Transverse colon (tissue), 4 donors: ENCODE measurements around the gene SYNE2. TPM values are rescaled to one million over a fixed set of nuclear protein-coding genes. Genes with fewer than 3 reads are reported as not detected.
"Not testable (repeated sequence)": the region's sequence is repeated elsewhere in the genome, so short reads cannot be mapped to it uniquely, and the experiment has no call there.

Source experiments
- DNase-seq: peaks from one replicate; pipeline ENCODE4 v3.0.0-alpha.2; 2019
- H3K27ac ChIP-seq, 4 donors: fragments of 200-600 bp; sonication (generic); 2 replicates each; pipeline ENCODE4 v1.5.1; 2016 to 2018; ENCODE audit warnings: inconsistent platforms in 4 of 4
- H3K27me3 ChIP-seq: fragments of 200-600 bp; sonication (generic); 2 replicates; pipeline ENCODE4 v1.5.1; 2017; ENCODE audit warnings: inconsistent platforms
- H3K36me3 ChIP-seq, 4 donors: fragments of 200-600 bp; sonication (generic); 2 replicates each; pipeline ENCODE4 v1.5.1; 2017 to 2019; ENCODE audit warnings: inconsistent platforms in 4 of 4
- H3K4me1 ChIP-seq, 4 donors: fragments of 200-600 bp; sonication (generic); 2 replicates each; pipeline ENCODE4 v1.5.1; 2017 to 2020; ENCODE audit warnings: inconsistent platforms in 4 of 4
- H3K4me3 ChIP-seq, 4 donors: fragments of 200-600 bp; sonication (generic); 1 replicate in 1 of 4; 2 replicates in 3 of 4; pipeline versions ENCODE4 v1.5.1 to v1.6.1; 2017 to 2019; ENCODE audit warnings: inconsistent platforms in 4 of 4
- H3K9me3 ChIP-seq, 2 donors: fragments of 200-600 bp; sonication (generic); 2 replicates each; pipeline ENCODE4 v1.5.1; 2017 to 2019; ENCODE audit warnings: inconsistent platforms in 2 of 2
- CTCF ChIP-seq, 5 experiments: fragments of 200-600 bp in 3 of 5; fragments of 450-650 bp in 2 of 5; sonication (generic) in 3 of 5; IDR thresholded peaks; 1 replicate in 2 of 5; 2 replicates in 3 of 5; pipeline ENCODE4 v1.5.1; 2016 to 2017; ENCODE audit warnings: antibody characterized with exemption in 5 of 5, inconsistent platforms in 3 of 5, mild to moderate bottlenecking in 2 of 5, moderate library complexity in 1 of 5
- EP300 ChIP-seq: sonication (generic); formaldehyde crosslinking; IDR thresholded peaks from one replicate; pipeline ENCODE4 v1.6.1; 2017; ENCODE audit warnings: antibody characterized with exemption, low read depth
- POLR2A ChIP-seq: fragments of 450-650 bp; IDR thresholded peaks from one replicate; pipeline ENCODE4 v1.6.1; 2016; ENCODE audit warnings: antibody characterized with exemption, mild to moderate bottlenecking, moderate library complexity
- POLR2AphosphoS5 ChIP-seq, 3 donors: sonication (generic); formaldehyde crosslinking; IDR thresholded peaks; one replicate each; pipeline ENCODE4 v1.6.1; 2016; ENCODE audit warnings: antibody characterized with exemption in 3 of 3
- WGBS, 2 donors: methylation state at CpG; one replicate each; pipeline ENCODE4 v1.1.5; 2018; ENCODE audit warnings: low coverage in 1 of 2; 5-methylcytosine and 5-hydroxymethylcytosine counted together
- in situ Hi-C, 4 donors: fragments of 200-750 bp; cut with MboI; loops; one replicate each; pipeline versions ENCODE4 v1.15.0 to v1.15.1; 2017; ENCODE audit warnings: low sequenced_read_pairs in 3 of 4, low pct_ligation_motif_present in 1 of 4, low pct_unique_long_range_greater_than_20kb in 1 of 4
- intact Hi-C: fragments of 100-400 bp; cut with DNase I; formaldehyde crosslinking; loops from one replicate; pipeline ENCODE4 v1.15.1; 2023; ENCODE audit warnings: low total_unique reads
- total RNA-seq, 4 donors: library from RNA; depleted of rRNA; stranded (reverse); fragments of >200 nt; gene quantifications; one replicate each; pipeline ENCODE4 v1.1.0, GENCODE V29; 2016

Gene SYNE2
- total RNA-seq, 4 donors from 2014 or later = 242 to 491 (median 304) TPM

DNA sequence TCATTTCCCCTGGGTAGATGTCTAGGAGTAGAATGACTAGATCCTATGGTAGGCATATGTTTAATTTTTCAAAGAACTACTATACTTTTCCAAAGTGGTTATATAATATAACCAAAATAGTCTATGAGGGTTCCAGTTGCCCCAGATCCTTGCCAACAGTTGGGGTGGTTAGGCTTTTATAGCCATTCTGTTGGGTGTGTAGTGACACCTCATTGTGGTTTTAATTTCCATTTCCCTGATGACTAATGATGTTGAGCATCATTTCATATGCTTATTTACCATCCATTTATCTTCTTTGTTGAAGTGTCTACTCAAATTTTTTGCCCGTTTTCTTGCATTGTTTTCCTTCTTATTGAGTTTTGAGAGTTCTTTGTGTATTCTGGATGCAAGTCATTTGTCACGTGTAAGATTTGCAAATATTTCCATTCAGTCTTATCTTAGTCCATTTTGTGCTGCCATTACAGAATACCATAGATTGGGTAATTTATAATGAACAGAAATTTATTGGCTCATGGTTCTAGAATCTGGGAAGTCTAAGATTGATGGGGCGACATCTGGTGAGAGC is 4.7 kb downstream of the SYNE2 start:
- WGBS, 2 donors = 94 to 95% methylated on average over 3 of the region's 3 CpGs
- Histone ChIP-seq H3K9me3 (no peaks in the 10 kb centered on the region), H3K4me3 (no peak overlapping the region), H3K27me3 (no peaks in the 10 kb centered on the region), H3K27ac (no peak overlapping the region), H3K36me3 (no peaks in the 10 kb centered on the region), H3K4me1 (peaks cover 6 to 15% (median 10%) of the 10 kb centered on the region in 4 donors)
- DNase-seq = no peak
- TF ChIP-seq POLR2AphosphoS5 (IDR thresholded peaks at IDR 0.05) (no peak), POLR2A (no peak), EP300 (no peak), CTCF (IDR thresholded peaks at IDR 0.05) (no peak)
- intact Hi-C loops = loop anchor here (10.0 kb wide), 1 partner anchor 47 kb away; no protein-coding TSS in a partner anchor
- in situ Hi-C loops = no loop called here

- Histone ChIP-seq H3K4me3 (no peak overlapping the region), H3K4me1 (peaks cover 0 to 17% (median 10%) of the 10 kb centered on the region in 4 donors), H3K27ac (no peak overlapping the region), H3K27me3 (no peaks in the 10 kb centered on the region), H3K36me3 (no peaks in the 10 kb centered on the region), H3K9me3 (no peaks in the 10 kb centered on the region)
- intact Hi-C loops = no loop called here
- in situ Hi-C loops = no loop called here
- TF ChIP-seq POLR2A (no peak), EP300 (no peak), POLR2AphosphoS5 (IDR thresholded peaks at IDR 0.05) (no peak), CTCF (IDR thresholded peaks at IDR 0.05) (no peak)
- WGBS, 2 donors = 0 to 7% methylated on average over 1 of the region's 1 CpG
- DNase-seq = no peak
Observed at GRCh38 chr14:63860146-63860545, 7.3 kb downstream of the SYNE2 start.

DNA sequence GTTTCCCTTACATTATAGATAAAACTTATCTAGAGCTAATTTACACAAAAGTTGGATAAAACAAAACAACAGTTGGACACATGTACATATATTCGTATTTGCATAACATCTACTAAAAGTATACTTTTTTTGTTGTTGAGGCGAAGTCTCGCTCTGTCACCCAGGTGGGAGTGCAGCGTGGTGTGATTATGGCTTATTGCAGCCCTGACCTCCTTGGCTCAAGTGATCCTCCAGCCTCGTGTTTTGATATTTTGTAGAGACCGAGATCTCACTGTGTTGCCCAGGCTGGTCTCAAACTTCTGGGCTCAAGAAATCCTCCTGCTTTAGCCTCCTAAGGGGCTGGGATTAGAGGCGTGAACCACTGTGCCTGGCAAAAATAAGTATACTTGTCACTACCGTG is 9.4 kb downstream of the SYNE2 start:
- Histone ChIP-seq H3K9me3 (no peaks in the 10 kb centered on the region), H3K27me3 (no peaks in the 10 kb centered on the region), H3K36me3 (no peaks in the 10 kb centered on the region), H3K4me3 (no peak overlapping the region), H3K4me1 (peaks cover 4 to 23% (median 9%) of the 10 kb centered on the region in 4 donors), H3K27ac (no peak overlapping the region)
- TF ChIP-seq CTCF (IDR thresholded peaks at IDR 0.05) (no peak), POLR2A (no peak), EP300 (no peak)
- DNase-seq = no peak
- 88 to 92% methylated on average over 7 to 8 of the region's 8 CpGs for WGBS, 2 donors
- in situ Hi-C loops (no loop called here), intact Hi-C loops (no loop called here)

DNA sequence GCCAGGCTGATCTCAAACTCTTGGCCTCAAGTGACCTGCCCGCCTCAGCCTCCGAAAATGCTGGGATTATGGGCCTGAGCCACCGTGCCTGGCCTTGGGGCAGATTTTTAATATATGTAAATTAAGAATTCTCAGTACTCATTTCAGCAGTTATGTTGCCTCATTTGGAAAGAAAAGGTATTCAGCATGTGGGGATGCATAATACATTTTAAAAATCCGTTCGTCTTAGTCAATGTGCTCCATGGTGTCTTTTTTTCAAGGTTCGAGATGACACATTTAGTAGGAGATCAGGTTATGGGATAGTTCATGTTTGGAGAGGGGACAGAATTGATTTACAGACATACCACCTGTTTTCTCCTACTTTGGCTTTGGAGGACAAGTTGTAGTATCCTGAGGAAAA is 10.2 kb downstream of the SYNE2 start:
- no peak overlapping the region for H3K4me3 ChIP-seq
- in situ Hi-C loops (no loop called here), intact Hi-C loops (no loop called here)
- no peaks in the 10 kb centered on the region for H3K36me3 ChIP-seq
- TF ChIP-seq POLR2A (no peak), POLR2AphosphoS5 (IDR thresholded peaks at IDR 0.05) (no peak), CTCF (IDR thresholded peaks at IDR 0.05) (no peak), EP300 (no peak)
- H3K4me1 ChIP-seq = peaks cover 7 to 31% (median 13%) of the 10 kb centered on the region in 4 donors
- 95% methylated on average over 6 of the region's 6 CpGs; no CpG with 5 or more reads in 1 of the 2 donors for WGBS, 2 donors
- no peaks in the 10 kb centered on the region for H3K27me3 ChIP-seq
- no peaks in the 10 kb centered on the region for H3K9me3 ChIP-seq
- no peak overlapping the region for H3K27ac ChIP-seq
- no peak for DNase-seq

DNA sequence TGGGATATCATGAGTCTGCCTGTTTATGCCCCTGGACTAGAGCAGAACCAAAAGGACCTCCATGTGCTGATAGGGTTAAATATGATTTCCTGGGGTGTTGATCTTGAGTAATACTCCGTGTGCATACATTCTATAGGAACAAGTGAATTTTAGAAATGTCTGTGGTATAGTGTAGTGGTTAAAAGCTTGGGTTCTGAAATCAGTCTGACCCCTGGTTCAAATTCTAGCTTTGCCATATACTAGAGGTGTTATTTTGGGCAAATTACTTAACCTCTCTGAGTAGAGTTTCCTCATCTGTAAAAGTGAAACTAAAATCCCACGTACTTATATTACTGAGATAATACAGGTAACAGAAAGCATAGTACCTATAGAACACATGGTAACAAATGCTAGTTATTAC is 12.0 kb downstream of the SYNE2 start:
- in situ Hi-C loops = not testable (repeated sequence)

More for the DNA sequence above, 12.0 kb downstream of the SYNE2 start:
- intact Hi-C loops, H3K9me3 ChIP-seq, DNase-seq, H3K36me3 ChIP-seq, H3K27me3 ChIP-seq: not testable (repeated sequence)
- 5% methylated on average over 1 of the region's 2 CpGs; no CpG with 5 or more reads in 1 of the 2 donors for WGBS, 2 donors
- peak overlapping the region in 2 of 4 donors; percentile 14 to 38 for H3K4me3 ChIP-seq
- peak overlapping the region; percentile 61 to 86 (median 76) for H3K27ac ChIP-seq
- H3K4me1 ChIP-seq = peaks cover 8 to 45% (median 29%) of the 10 kb centered on the region in 4 donors
